Left ventricle myocardium inferior (tissue), 1 donor: ENCODE measurements around the gene MCL1. TPM values are rescaled to one million over a fixed set of nuclear protein-coding genes. Genes with fewer than 3 reads are reported as not detected.
"Not testable (repeated sequence)": the region's sequence is repeated elsewhere in the genome, so short reads cannot be mapped to it uniquely, and the experiment has no call there.

ENCODE experiments used
- DNase-seq: peaks from one replicate; pipeline ENCODE4 v3.0.0-alpha.2; 2020
- H3K27ac ChIP-seq: fragments of 200-600 bp; replicated peaks from 2 replicates; pipeline ENCODE4 v1.8.0; 2021
- H3K27me3 ChIP-seq: fragments of 200-600 bp; 2 replicates; pipeline ENCODE4 v1.8.0; 2021; ENCODE audit warnings: low read depth
- H3K36me3 ChIP-seq: fragments of 200-600 bp; 2 replicates; pipeline ENCODE4 v1.8.0; 2021
- H3K4me1 ChIP-seq: fragments of 200-600 bp; 2 replicates; pipeline ENCODE4 v1.8.0; 2021
- H3K4me3 ChIP-seq: fragments of 200-600 bp; 2 replicates; pipeline ENCODE4 v1.8.0; 2021; ENCODE audit warnings: mild to moderate bottlenecking, moderate library complexity
- H3K9me3 ChIP-seq: fragments of 200-600 bp; replicated peaks from 2 replicates; pipeline ENCODE4 v1.8.0; 2021
- intact Hi-C: fragments of 100-400 bp; cut with micrococcal nuclease; formaldehyde crosslinking; loops from one replicate; pipeline ENCODE4 v1.11.0; 2022
- total RNA-seq: library from RNA; stranded (reverse); fragmentation: NEBNext Ultra II Directional; extraction: Animal tissue kit (Norgen Biotek cat#: 25700); gene quantifications from one replicate; pipeline ENCODE4 v1.2.1, GENCODE V29; 2021
- TF ChIP-seq, protein P1 (sequence below): fragments of 200-600 bp; IDR thresholded peaks from 2 replicates; pipeline ENCODE4 v1.8.0; 2021; ENCODE audit warnings: antibody characterized with exemption, mild to moderate bottlenecking, borderline replicate concordance
- donor health status: DM: no; HTN: yes; CAD: no; lungs with severe emphysema.

MCL1 gene
- total RNA-seq, 1 donor from 2014 or later = 97.0 TPM

DNA sequence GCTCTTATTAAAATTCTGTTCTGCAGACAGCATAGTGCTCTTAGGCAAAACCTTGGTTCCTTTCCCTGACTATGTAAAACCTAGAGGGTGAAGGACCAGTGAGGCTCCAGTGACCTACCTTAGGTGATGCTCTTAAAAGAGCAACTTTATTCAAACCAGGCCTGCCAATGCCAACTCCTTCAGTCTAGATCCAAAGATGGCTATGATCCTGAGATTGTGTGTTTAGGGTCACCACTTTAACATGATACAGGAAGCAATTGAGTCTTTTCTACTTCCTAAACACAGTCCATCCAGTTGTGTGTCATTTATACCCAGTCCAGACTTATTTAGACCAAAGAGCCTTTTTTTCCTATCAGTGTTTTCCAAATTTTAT lies 10.8 kb downstream of the MCL1 start:
- no peak for DNase-seq
- Histone ChIP-seq H3K36me3 (peaks cover 36% of the 10 kb centered on the region), H3K4me1 (peaks cover 100% of the 10 kb centered on the region), H3K4me3 (peak overlapping the region; percentile 56), H3K27ac (peak overlapping the region; percentile 96), H3K27me3 (no peaks in the 10 kb centered on the region), H3K9me3 (no peaks in the 10 kb centered on the region)
- intact Hi-C loops = no loop called here
- TF ChIP-seq, protein P1, sequence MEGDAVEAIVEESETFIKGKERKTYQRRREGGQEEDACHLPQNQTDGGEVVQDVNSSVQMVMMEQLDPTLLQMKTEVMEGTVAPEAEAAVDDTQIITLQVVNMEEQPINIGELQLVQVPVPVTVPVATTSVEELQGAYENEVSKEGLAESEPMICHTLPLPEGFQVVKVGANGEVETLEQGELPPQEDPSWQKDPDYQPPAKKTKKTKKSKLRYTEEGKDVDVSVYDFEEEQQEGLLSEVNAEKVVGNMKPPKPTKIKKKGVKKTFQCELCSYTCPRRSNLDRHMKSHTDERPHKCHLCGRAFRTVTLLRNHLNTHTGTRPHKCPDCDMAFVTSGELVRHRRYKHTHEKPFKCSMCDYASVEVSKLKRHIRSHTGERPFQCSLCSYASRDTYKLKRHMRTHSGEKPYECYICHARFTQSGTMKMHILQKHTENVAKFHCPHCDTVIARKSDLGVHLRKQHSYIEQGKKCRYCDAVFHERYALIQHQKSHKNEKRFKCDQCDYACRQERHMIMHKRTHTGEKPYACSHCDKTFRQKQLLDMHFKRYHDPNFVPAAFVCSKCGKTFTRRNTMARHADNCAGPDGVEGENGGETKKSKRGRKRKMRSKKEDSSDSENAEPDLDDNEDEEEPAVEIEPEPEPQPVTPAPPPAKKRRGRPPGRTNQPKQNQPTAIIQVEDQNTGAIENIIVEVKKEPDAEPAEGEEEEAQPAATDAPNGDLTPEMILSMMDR = no peak

DNA sequence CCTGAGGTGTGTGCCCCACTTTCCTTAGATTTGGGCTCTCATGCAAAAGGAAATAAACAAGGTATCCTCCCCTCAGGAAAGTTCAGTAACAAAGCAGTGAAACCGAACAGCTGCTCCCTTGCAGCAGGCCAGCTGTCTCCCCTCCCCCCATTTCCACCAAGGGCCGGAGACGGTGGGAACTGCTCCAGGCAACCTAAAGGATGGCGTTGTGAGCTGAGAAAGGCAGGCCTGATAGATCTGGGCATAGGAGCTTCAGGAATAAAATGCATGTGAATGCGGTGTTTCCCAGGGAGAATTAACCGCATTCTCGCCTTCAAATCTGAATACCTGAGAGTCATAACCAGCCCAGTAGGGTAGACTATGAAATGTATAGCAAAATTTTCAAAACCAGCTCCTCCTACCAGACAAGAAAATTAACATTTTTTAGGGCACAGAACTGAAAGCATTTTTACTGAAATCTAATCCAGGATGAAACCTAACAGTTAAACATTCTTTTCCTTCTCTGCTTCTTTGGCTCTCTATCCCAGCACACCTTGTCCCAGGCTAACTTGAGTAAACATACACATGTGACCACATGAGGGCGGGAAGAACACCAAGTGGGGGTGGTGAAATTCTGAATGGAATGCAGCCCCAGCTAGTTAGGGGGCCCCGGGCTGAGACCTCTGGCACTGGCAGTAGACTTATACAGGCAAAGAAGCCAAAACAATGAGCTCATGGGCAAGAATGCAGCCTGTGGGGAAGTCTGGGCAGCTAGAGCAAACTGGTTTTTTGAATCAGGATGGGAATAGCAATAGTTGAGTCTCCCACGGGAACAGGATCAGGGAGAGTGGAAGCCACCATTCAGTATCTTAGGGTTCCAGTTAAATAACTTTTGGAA lies 11.5 kb downstream of the MCL1 start:
- Histone ChIP-seq H3K27ac (peak overlapping the region; percentile 96), H3K4me3 (peak overlapping the region; percentile 56), H3K27me3 (no peaks in the 10 kb centered on the region), H3K9me3 (no peaks in the 10 kb centered on the region), H3K36me3 (peaks cover 29% of the 10 kb centered on the region), H3K4me1 (peaks cover 100% of the 10 kb centered on the region)
- intact Hi-C loops = no loop called here
- DNase-seq = peak; percentile 75
- TF ChIP-seq, protein P1 = no peak

DNA sequence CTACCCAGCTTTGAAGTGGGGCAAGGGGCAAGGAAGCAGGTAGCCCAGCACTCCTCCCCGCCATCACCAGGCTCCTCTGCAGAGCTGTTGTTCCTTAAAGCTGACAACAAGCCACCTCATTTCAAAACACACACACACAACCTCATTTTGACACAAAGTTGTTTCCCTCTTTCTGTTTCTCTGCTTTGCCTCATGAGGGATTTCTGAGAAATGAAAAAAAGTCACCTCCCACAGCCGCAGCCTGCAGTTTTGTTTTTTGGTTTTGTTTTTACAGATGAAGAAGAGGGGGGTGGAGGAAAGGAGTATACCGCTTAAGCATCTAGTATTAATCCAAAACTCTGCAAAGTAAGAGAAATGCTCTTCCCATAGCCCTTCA lies 12.1 kb downstream of the MCL1 start:
- peak overlapping the region; percentile 56 for H3K4me3 ChIP-seq
- no peaks in the 10 kb centered on the region for H3K27me3 ChIP-seq
- TF ChIP-seq, protein P1 = no peak
- peak overlapping the region; percentile 96 for H3K27ac ChIP-seq
- no peak for DNase-seq
- intact Hi-C loops = no loop called here
- peaks cover 23% of the 10 kb centered on the region for H3K36me3 ChIP-seq
- H3K9me3 ChIP-seq = no peaks in the 10 kb centered on the region
- peaks cover 100% of the 10 kb centered on the region for H3K4me1 ChIP-seq

DNA sequence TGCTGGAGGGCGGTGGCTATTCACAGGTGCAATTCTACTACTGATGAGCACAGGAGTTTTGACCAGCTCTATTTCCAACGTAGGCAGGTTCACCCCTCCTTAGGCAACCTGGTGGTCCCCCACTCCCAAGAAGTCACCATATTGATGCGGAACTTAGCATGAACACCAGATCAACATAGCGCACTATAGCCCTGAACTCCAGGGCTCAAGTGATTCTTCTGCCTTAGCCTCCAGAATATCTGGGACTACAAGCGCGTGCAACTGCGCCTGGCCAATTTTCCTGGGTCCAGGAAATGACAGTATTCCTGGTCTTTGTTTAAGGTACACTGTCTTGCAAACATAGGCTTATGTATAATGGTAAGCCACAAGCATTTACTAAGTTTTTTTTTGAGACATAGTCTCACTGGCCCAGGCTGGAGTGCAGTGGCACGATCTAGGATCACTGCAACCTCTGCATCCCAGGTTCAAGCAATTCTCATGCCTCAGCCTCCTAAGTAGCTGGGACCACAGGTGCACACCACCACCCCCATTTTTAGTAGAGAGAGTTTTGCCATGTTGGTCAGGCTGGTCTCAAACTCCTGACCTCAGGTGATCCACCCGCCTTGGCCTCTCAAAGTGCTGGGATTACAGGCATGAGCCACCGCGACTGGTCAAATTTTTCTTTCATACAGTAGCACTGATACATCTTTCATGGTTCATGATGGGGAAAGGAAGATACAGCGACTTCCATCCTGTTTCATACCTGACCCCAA lies 12.6 kb downstream of the MCL1 start:
- TF ChIP-seq, protein P1 = no peak
- DNase-seq = no peak
- H3K4me3 ChIP-seq = peak overlapping the region; percentile 56
- no peaks in the 10 kb centered on the region for H3K27me3 ChIP-seq
- H3K27ac ChIP-seq = peak overlapping the region; percentile 96
- H3K4me1 ChIP-seq = peaks cover 97% of the 10 kb centered on the region
- intact Hi-C loops = no loop called here
- H3K9me3 ChIP-seq = no peaks in the 10 kb centered on the region
- H3K36me3 ChIP-seq = peaks cover 17% of the 10 kb centered on the region

DNA sequence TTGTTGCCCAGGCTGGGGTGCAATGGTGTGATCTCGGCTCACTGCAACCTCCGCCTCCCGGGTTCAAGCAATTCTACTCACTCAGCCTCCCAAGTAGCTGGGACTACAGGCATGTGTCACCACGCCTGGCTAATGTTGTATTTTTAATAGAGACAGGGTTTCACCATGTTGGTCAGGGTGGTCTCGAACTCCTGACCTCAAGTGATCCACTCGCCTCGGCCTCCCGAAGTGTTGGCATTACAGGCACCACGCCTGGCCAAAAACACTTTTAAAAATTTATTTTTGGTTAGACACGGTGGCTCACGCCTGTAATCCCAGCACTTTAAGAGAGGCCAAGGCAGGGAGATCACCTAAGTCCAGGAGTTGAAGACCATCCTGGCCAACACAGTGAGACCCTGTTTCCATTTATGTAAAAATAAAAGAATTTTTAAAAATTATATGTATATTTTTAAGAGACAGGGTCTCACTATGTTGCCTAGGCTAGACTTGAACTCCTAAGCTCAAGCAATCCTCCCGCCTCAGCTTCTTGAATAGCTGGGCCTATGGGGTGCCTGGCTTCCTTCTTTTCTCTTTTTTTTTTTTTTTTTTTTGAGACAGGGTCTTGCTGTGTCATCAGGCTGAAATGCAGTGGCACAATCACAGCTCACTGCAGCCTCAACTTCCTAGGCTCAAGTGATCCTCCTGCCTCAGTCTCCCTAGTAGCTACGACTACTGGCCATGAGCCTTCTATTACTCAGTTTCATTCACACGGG lies 14.0 kb downstream of the MCL1 start:
- peaks cover 89% of the 10 kb centered on the region for H3K4me1 ChIP-seq
- H3K4me3 ChIP-seq, intact Hi-C loops: not testable (repeated sequence)

More for the DNA sequence above, 14.0 kb downstream of the MCL1 start:
- H3K36me3 ChIP-seq, H3K9me3 ChIP-seq, DNase-seq, H3K27me3 ChIP-seq: not testable (repeated sequence)
- peak overlapping the region; percentile 96 for H3K27ac ChIP-seq
